ENCODE data around the gene PGM3.

Gene PGM3

GRCh38 chr6:83124553-83124952 lies 68.5 kb downstream of the PGM3 start:
- TF ChIP-seq CTCF (IDR thresholded peaks at IDR 0.05; ENCODE audit: low read length, missing control alignments) = no peak
- no peak overlapping the region for H3K4me3 ChIP-seq (replicated peaks; ENCODE audit: low read depth, low read length)
- no peak for DNase-seq (ENCODE audit: low read depth)

GRCh38 chr6:83119742-83120300 lies 73.2 kb downstream of the PGM3 start:
- no peak overlapping the region for H3K4me3 ChIP-seq (replicated peaks; ENCODE audit: low read depth, low read length)
- DNase-seq (ENCODE audit: low read depth) = peak; percentile 26
- no peak for TF ChIP-seq CTCF (IDR thresholded peaks at IDR 0.05; ENCODE audit: low read length, missing control alignments)

GRCh38 chr6:83117802-83118201 lies 75.3 kb downstream of the PGM3 start:
- DNase-seq (ENCODE audit: low read depth) = no peak
- no peak overlapping the region for H3K4me3 ChIP-seq (replicated peaks; ENCODE audit: low read depth, low read length)
- no peak for TF ChIP-seq CTCF (IDR thresholded peaks at IDR 0.05; ENCODE audit: low read length, missing control alignments)

Measured in fibroblast of pulmonary artery (primary cell).